Hepatocyte (in vitro differentiated cells): ENCODE measurements around the gene TRIM23.

Experiments used
- CTCF ChIP-seq: fragments of 200-600 bp; sonication (generic); IDR thresholded peaks from 2 replicates; pipeline ENCODE4 v1.5.1; 2016; ENCODE audit warnings: antibody characterized with exemption, mild to moderate bottlenecking; ENCODE audit not compliant: poor library complexity
- EZH2 ChIP-seq: fragments of 200-600 bp; sonication (generic); IDR thresholded peaks from 2 replicates; pipeline ENCODE4 v1.6.1; 2016; ENCODE audit warnings: antibody characterized with exemption, mild to moderate bottlenecking, borderline replicate concordance

GRCh38 chr5:65624025-65624570, at the start of gene TRIM23:
- peak; percentile 12 for TF ChIP-seq CTCF
- TF ChIP-seq EZH2 = no peak
